GM12892 (cell line): ENCODE measurements around the gene USP34.

Experiments used
- POLR2A ChIP-seq: IDR thresholded peaks from 2 replicates; pipeline ENCODE4 v1.6.1; 2011; ENCODE audit warnings: low read depth, low read length, control low read depth
- POLR2AphosphoS5 ChIP-seq: IDR thresholded peaks from 2 replicates; pipeline ENCODE4 v1.6.1; 2011; ENCODE audit warnings: low read depth, low read length, control low read depth

DNA sequence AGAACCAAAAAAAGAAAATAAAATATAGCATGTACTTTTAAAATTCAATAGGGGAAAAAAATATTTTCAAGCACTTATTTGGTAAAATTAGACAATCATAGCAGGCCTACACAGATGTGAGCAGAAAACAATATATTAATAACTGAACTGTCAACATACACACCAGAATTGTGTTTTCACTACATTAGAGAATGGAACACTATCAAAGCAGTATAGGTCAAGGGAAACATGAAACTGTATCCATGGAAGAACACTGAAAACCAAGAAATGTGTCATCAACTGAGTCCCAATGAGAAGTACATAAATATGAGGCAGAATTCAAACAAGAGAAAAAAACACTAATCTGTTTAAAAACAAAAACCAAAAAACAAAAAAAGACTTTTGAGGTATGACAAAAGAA lies 132.4 kb downstream of the USP34 start:
- TF ChIP-seq POLR2AphosphoS5 (no peak), POLR2A (no peak)
